AG04450 (cell line): Measurements from ENCODE around the gene RNF169. TPM values are rescaled to one million over a fixed set of nuclear protein-coding genes. Genes with fewer than 3 reads are reported as not detected.

Experiments
- CTCF ChIA-PET: fragments of 300-600, 350-600 bp; formaldehyde crosslinking; extraction: SDS; loops from one replicate; lab custom pipeline; 2022; ENCODE audit warnings: antibody characterized with exemption, inconsistent platforms; lab: Charles Lee
- POLR2A ChIA-PET: fragments of 350-600 bp; formaldehyde crosslinking; extraction: SDS; loops from one replicate; lab custom pipeline; 2021; ENCODE audit warnings: antibody characterized with exemption, inconsistent platforms; lab: Yijun Ruan, JAX
- DNase-seq: peaks from one replicate; pipeline ENCODE4 v3.0.0-alpha.2; 2011; ENCODE audit warnings: low read depth, low spot score
- H3K27ac ChIP-seq: one replicate; pipeline ENCODE4 v1.5.1; 2012; ENCODE audit warnings: low read depth, low read length, control low read depth
- H3K27me3 ChIP-seq: one replicate; pipeline ENCODE4 v1.6.0; 2012; ENCODE audit warnings: low read length; ENCODE audit not compliant: control insufficient read depth, insufficient read depth
- H3K4me3 ChIP-seq: 2 replicates; pipeline ENCODE4 v1.5.1; 2011; ENCODE audit warnings: mild to moderate bottlenecking, low read depth, low read length, control low read depth
- H3K9me3 ChIP-seq: 2 replicates; pipeline ENCODE4 v1.5.1; 2012; ENCODE audit warnings: low read length; ENCODE audit not compliant: control insufficient read depth, insufficient read depth
- CTCF ChIP-seq: IDR thresholded peaks from 2 replicates; pipeline ENCODE4 v1.5.1; 2011; ENCODE audit warnings: low read depth, low read length, control low read depth, inconsistent platforms
- polyA minus RNA-seq: library from RNA; depleted of rRNA, polyadenylated mRNA; stranded (reverse); fragments of >200 nt; gene quantifications from 2 replicates; pipeline ENCODE4 v1.2.3, GENCODE V29; 2011; rRNA and poly(A)+ RNA removed
- polyA plus RNA-seq: library from polyadenylated mRNA; depleted of rRNA; stranded (reverse); fragments of >200 nt; gene quantifications from 2 replicates; pipeline ENCODE4 v1.2.3, GENCODE V29; 2011; rRNA removed

The RNF169 gene, protein sequence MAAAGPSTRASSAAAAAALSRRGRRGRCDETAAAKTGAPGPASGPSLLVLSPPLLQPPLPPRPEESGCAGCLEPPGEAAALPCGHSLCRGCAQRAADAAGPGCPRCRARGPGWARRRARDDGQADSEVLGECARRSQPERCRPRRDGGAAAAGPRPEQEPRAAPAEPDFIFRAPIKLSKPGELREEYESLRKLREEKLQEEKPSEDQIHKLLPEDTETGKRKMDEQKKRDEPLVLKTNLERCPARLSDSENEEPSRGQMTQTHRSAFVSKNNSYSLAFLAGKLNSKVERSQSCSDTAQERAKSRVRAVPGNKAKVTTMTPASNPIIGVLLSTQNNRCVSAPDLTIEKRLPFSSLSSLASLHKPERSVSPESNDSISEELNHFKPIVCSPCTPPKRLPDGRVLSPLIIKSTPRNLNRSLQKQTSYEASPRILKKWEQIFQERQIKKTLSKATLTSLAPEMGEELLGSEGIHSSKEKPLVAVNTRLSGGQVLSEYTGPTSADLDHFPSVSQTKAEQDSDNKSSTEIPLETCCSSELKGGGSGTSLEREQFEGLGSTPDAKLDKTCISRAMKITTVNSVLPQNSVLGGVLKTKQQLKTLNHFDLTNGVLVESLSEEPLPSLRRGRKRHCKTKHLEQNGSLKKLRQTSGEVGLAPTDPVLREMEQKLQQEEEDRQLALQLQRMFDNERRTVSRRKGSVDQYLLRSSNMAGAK
- polyA plus RNA-seq = 10.0 and 12.3 TPM in 2 replicates
- polyA minus RNA-seq = 31.4 and 42.4 TPM in 2 replicates

GRCh38 chr11:74748211-74749126 lies at the start of gene RNF169:
RNF169 (plus strand) TSS chr11:74748849; CDS start chr11:74748881, 32 bp downstream.
- ChIA-PET CTCF (interaction anchor here (1.0 to 1.2 kb wide), 2 partner anchors 9 to 22 kb away, joined by 3 to 6 read pairs; no protein-coding TSS in a partner anchor), POLR2A (interaction anchor here (0.6 to 0.7 kb wide), 3 partner anchors 10 to 183 kb away, joined by 3 to 6 read pairs (median 5); no protein-coding TSS in a partner anchor)
- Histone ChIP-seq H3K4me3 (peak within 1 kb of the TSS; percentile 87), H3K27me3 (no peaks in the 10 kb centered on the region), H3K9me3 (no peaks in the 10 kb centered on the region), H3K27ac (peak within 1 kb of the TSS; percentile 54)
- peak; percentile 87 for DNase-seq
- TF ChIP-seq CTCF = no peak

- TF ChIP-seq CTCF = no peak
- H3K9me3 ChIP-seq = no peaks in the 10 kb centered on the region
- no peak overlapping the region for H3K27ac ChIP-seq
- no peak for DNase-seq
- ChIA-PET CTCF (interaction anchor here (0.7 to 8.2 kb wide), 6 partner anchors 14 to 227 kb away, joined by 3 to 140 read pairs (median 22); no protein-coding TSS in a partner anchor), POLR2A (interaction anchor here (0.6 kb wide), 1 partner anchor 44 kb away, joined by 3 read pairs; no protein-coding TSS in a partner anchor)
- no peaks in the 10 kb centered on the region for H3K27me3 ChIP-seq
- no peak overlapping the region for H3K4me3 ChIP-seq
Observed at GRCh38 chr11:74699615-74700396, 48.8 kb upstream of the RNF169 start.

- Histone ChIP-seq H3K27me3 (no peaks in the 10 kb centered on the region), H3K9me3 (no peaks in the 10 kb centered on the region), H3K27ac (no peak overlapping the region), H3K4me3 (no peak overlapping the region)
- peak; percentile 23 for TF ChIP-seq CTCF
- DNase-seq = no peak
- POLR2A ChIA-PET = interaction anchor here (1.2 kb wide), 1 partner anchor 20 kb away, joined by 3 read pairs; no protein-coding TSS in a partner anchor
- CTCF ChIA-PET = interaction anchor here (0.6 to 8.2 kb wide), 21 partner anchors 9 to 277 kb away, joined by 3 to 140 read pairs (median 9); no protein-coding TSS in a partner anchor
Observed at GRCh38 chr11:74701351-74701750, 47.3 kb upstream of the RNF169 start.

DNA sequence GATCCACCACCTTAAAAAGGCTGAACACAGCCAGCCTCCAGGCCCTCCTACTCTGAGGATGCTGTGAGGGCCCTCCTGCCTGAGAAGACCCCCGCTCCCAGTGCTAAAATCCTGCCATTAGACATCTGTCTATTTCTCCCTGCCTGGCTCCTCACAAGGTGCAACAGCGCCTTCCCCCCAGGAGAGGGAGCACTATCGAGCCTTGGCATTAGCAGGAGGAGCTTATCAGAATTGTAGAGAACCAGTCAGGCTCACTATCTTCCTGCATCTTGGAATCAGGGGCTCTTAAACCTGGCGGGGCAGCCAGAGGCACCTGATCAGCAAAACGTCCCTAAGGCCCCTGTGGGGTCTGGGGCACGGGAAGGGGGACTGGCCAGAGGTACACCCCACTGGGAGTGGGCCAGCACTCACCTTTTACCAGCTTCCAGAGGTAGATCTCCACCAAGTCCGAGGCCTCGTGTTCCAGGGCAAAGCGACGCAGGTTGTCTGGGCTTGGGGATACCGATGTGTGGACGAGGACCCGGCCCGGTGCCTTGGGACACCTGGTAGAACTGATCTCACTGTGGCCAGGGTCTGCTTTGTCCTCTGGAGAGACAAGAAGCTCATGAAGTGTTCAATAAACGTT lies 46.2 kb upstream of the RNF169 start:
- CTCF ChIA-PET = interaction anchor here (0.5 to 8.2 kb wide), 43 partner anchors 8 to 1401 kb away, joined by 3 to 140 read pairs (median 4); partner anchors contain the start of gene CHRDL2
- peaks cover 2% of the 10 kb centered on the region for H3K27me3 ChIP-seq
- H3K9me3 ChIP-seq = no peaks in the 10 kb centered on the region
- POLR2A ChIA-PET = interaction anchor here (0.5 to 1.1 kb wide), 3 partner anchors 18 to 66 kb away, joined by 3 to 11 read pairs (median 9); no protein-coding TSS in a partner anchor
- no peak overlapping the region for H3K4me3 ChIP-seq
- peak; percentile 51 for DNase-seq
- peak; percentile 99 for TF ChIP-seq CTCF
- no peak overlapping the region for H3K27ac ChIP-seq
